ENCODE results near the gene USP33. TPM values are rescaled to one million over a fixed set of nuclear protein-coding genes. Genes with fewer than 3 reads are reported as not detected.
A peak's percentile ranks its signal among the peaks of the same experiment; 100 is the strongest.
"Not testable (repeated sequence)": the region's sequence is repeated elsewhere in the genome, so short reads cannot be mapped to it uniquely, and the experiment has no call there.

USP33 gene
- total and polyA plus RNA-seq, 11 donors: 17.1 to 40.5 (median 27.8) TPM

DNA sequence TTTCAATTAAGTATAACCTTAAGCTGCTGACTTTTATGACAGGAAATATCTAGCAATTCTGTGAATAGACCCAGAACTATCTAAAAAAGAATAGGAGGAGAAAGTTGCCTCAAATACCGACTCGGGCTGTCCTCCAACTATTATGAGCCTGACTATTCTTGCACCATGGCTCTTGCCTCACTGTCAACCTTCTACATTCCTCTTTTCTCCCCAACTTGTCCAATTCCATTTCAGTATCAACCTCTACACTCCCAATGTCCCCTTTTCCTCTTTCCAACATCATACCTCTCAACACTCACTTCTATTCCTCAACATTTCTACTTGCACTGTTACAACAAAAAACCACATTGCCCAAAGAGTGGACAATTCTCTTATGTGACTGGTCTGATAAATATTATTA, 79.5 kb downstream of the USP33 start:
- DNase-seq: no peak
- WGBS, 4 donors: 44 to 71% (median 58%) methylated on average over 2 of the region's 2 CpGs
- no peak overlapping the region for H3K4me3 ChIP-seq
- H3K4me1 ChIP-seq: peaks cover 0 to 66% (median 37%) of the 10 kb centered on the region in 12 donors
- TF ChIP-seq, protein P1, sequence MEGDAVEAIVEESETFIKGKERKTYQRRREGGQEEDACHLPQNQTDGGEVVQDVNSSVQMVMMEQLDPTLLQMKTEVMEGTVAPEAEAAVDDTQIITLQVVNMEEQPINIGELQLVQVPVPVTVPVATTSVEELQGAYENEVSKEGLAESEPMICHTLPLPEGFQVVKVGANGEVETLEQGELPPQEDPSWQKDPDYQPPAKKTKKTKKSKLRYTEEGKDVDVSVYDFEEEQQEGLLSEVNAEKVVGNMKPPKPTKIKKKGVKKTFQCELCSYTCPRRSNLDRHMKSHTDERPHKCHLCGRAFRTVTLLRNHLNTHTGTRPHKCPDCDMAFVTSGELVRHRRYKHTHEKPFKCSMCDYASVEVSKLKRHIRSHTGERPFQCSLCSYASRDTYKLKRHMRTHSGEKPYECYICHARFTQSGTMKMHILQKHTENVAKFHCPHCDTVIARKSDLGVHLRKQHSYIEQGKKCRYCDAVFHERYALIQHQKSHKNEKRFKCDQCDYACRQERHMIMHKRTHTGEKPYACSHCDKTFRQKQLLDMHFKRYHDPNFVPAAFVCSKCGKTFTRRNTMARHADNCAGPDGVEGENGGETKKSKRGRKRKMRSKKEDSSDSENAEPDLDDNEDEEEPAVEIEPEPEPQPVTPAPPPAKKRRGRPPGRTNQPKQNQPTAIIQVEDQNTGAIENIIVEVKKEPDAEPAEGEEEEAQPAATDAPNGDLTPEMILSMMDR (IDR thresholded peaks at IDR 0.05): no peak
- no peak for TF ChIP-seq POLR2A (IDR thresholded peaks at IDR 0.05)
- ATAC-seq: no peak
- H3K27me3 ChIP-seq: no peaks in the 10 kb centered on the region
- intact Hi-C loops (cut with DNase I): loop anchor here in 7 of 10 donors (5.0 to 10.0 kb wide), 8 partner anchors 95 to 535 kb away; no protein-coding TSS in a partner anchor
- peaks cover 0 to 3% (median 0%) of the 10 kb centered on the region in 9 donors for H3K36me3 ChIP-seq
- H3K27ac ChIP-seq: no peak overlapping the region
- H3K9me3 ChIP-seq: no peaks in the 10 kb centered on the region

DNA sequence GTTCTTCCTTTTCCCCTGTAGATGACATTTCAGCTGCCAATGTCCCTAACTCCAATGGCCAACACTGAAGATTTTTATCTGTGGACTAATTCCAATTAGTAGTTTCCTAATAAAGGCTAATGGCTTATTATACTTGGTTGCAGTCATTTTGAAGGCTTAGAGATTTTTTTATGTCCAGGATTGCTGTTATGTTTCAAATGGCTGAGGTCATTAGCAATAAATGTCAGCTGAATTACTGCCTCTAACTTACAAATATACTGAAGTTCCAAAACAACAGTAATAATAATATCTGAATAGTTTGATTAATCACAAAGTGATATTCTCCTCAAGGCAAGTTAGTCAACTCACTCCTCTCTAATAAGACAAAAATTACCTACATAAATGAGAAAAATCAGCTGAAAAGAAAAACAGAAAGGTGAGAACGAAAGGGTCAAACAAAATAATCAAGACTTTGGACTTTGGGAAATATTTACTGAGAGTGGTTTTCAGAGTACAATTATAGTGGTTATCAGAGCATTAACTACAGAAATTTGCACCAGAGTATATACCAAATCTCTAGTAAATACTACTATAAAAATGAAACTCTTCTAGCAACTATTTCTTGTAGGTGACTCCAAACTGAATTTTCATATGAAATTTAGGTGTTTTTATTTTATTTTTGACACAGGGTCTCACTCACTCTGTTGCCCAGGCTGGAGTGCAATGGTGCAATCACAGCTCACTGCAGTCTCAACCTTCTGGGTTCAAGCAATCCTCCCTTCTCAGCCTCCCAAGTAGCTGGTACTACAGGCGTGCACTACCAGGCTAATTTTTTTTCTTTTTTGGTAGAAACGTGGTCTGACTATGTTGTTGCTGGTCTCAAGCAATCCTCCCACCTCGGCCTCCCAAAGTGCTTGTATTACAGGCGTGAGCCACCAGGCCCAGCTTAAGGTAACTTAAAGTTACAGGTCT, 80.7 kb downstream of the USP33 start:
- Histone ChIP-seq H3K9me3 (no peaks in the 10 kb centered on the region), H3K27ac (no peak overlapping the region), H3K27me3 (no peaks in the 10 kb centered on the region), H3K4me1 (peaks cover 0 to 69% (median 31%) of the 10 kb centered on the region in 12 donors), H3K4me3 (no peak overlapping the region), H3K36me3 (peaks cover 0 to 3% (median 0%) of the 10 kb centered on the region in 9 donors)
- DNase-seq (no peak), ATAC-seq (no peak)
- intact Hi-C loops (cut with DNase I): loop anchor here in 1 of 10 donors (10.0 kb wide), 1 partner anchor 84 kb away; no protein-coding TSS in a partner anchor
- TF ChIP-seq POLR2A (IDR thresholded peaks at IDR 0.05): no peak
- TF ChIP-seq, protein P1 (IDR thresholded peaks at IDR 0.05): no peak
- WGBS, 4 donors: 88 to 94% (median 90%) methylated on average over 5 of the region's 5 CpGs

DNA sequence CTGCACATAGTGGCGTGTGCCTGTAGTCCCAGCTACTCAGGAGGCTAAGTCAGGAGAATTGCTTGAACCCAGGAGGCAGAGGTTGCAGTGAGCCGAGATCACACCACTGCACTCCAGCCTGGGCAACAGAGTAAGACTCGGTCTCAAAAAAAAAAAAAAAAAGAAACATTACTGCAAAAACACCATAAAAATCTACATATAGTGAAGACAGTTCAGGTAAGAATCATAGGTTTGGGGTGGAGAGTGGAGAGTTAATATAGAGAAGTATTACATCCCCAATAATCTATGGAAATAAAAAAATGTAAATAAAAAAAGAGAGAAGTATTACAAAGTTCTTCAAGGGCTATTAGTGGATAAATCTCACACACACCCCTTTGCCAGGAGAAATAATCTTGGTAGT, 84.8 kb downstream of the USP33 start:
- not testable (repeated sequence) for H3K27ac ChIP-seq, H3K27me3 ChIP-seq, ATAC-seq, H3K36me3 ChIP-seq, DNase-seq, H3K4me3 ChIP-seq, H3K9me3 ChIP-seq
- H3K4me1 ChIP-seq: peaks cover 0 to 68% (median 36%) of the 10 kb centered on the region in 12 donors
- 87 to 94% (median 91%) methylated on average over 3 of the region's 3 CpGs for WGBS, 4 donors
- intact Hi-C loops (cut with DNase I): loop anchor here in 1 of 10 donors (10.0 kb wide), 1 partner anchor 80 kb away; no protein-coding TSS in a partner anchor

DNA sequence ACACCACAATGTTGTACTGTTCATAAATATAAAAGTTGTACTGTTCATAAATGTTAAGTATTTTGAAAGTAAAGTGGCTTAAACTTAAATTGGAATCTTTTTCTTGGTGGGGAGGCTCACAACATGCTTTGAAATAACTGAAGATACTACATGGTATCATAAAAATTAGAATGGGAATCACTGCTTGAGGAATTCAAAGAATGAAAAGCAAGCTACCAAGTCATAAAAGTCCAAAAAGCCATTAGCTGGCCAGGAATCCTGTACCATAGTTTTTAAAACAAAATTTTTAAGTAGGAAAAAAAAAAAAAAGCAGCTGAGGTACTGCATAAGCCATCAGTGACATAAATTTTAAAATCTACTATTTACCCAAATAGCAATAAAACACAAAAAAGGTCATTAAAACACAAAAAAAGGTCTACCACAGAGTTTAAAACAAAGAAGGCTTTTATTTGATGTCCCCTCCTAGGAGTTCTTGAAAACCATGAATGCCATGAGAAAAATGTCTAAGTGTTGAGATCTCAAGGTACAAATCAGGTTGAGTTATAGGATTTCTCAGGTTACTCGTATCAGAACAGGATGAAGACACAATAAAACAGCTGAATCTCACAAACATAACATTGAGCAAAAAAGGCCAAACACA, 85.8 kb downstream of the USP33 start:
- no peak for ATAC-seq
- 83 to 91% (median 91%) methylated on average over 1 of the region's 1 CpG for WGBS, 4 donors
- H3K4me3 ChIP-seq: no peak overlapping the region
- peaks cover 0 to 63% (median 37%) of the 10 kb centered on the region in 12 donors for H3K4me1 ChIP-seq
- H3K27ac ChIP-seq: peak overlapping the region in 1 of 12 donors; percentile 2
- no peak for TF ChIP-seq POLR2A (IDR thresholded peaks at IDR 0.05)
- TF ChIP-seq, protein P1 (IDR thresholded peaks at IDR 0.05): no peak
- H3K36me3 ChIP-seq: peaks cover 0 to 3% (median 0%) of the 10 kb centered on the region in 9 donors
- H3K9me3 ChIP-seq: no peaks in the 10 kb centered on the region
- no peak for DNase-seq
- no peaks in the 10 kb centered on the region for H3K27me3 ChIP-seq
- intact Hi-C loops (cut with DNase I): loop anchor here in 1 of 10 donors (10.0 kb wide), 1 partner anchor 79 kb away; no protein-coding TSS in a partner anchor

Data from heart left ventricle (tissue), 16 donors.